Small intestine (tissue), 7 donors: ENCODE measurements around the gene SLC4A11. TPM values are rescaled to one million over a fixed set of nuclear protein-coding genes. Genes with fewer than 3 reads are reported as not detected.

Experiments
- DNase-seq, 2 donors: peaks; one replicate each; pipeline versions ENCODE4 v3.0.0 to v3.0.0-alpha.2; 2013
- FAIRE-seq: peaks from 2 replicates; lab custom pipeline; 2012; peaks lifted over from hg19 to GRCh38; lab: Jason Lieb, UNC
- H3K27ac ChIP-seq, 3 donors: one replicate each; pipeline ENCODE4 v1.5.1; 2013; ENCODE audit warnings: low read length in 2 of 3, mild to moderate bottlenecking in 2 of 3, control low read depth in 1 of 3, inconsistent platforms in 1 of 3, low read depth in 1 of 3, moderate library complexity in 1 of 3
- H3K27me3 ChIP-seq, 3 donors: one replicate each; pipeline ENCODE4 v1.6.1; 2013; ENCODE audit warnings: low read length in 3 of 3, inconsistent platforms in 1 of 3; ENCODE audit not compliant: control insufficient read depth in 3 of 3, insufficient read depth in 3 of 3
- H3K36me3 ChIP-seq, 3 donors: one replicate each; pipeline ENCODE4 v1.6.1; 2013; ENCODE audit warnings: low read length in 3 of 3, inconsistent platforms in 1 of 3, low read depth in 1 of 3, mild to moderate bottlenecking in 1 of 3, moderate library complexity in 1 of 3; ENCODE audit not compliant: control insufficient read depth in 3 of 3, insufficient read depth in 2 of 3
- H3K4me1 ChIP-seq, 3 donors: one replicate each; pipeline ENCODE4 v1.6.1; 2013; ENCODE audit warnings: low read length in 2 of 3, inconsistent platforms in 1 of 3, low read depth in 1 of 3, mild to moderate bottlenecking in 1 of 3, moderate library complexity in 1 of 3; ENCODE audit not compliant: control insufficient read depth in 3 of 3, insufficient read depth in 2 of 3
- H3K4me3 ChIP-seq, 3 donors: one replicate each; pipeline ENCODE4 v1.5.1; 2013; ENCODE audit warnings: low read length in 3 of 3, control low read depth in 1 of 3, inconsistent platforms in 1 of 3, low read depth in 1 of 3, mild to moderate bottlenecking in 1 of 3, moderate library complexity in 1 of 3
- H3K9me3 ChIP-seq, 2 donors: one replicate each; pipeline ENCODE4 v1.6.1; 2013; ENCODE audit warnings: low read depth in 1 of 2, low read length in 1 of 2; ENCODE audit not compliant: control insufficient read depth in 2 of 2, insufficient read depth in 1 of 2
- WGBS, 3 donors: extraction: QIAGEN DNeasy Blood & Tissue Kit; methylation state at CpG; one replicate each; pipeline ENCODE4 v1.1.7; 2013; 5-methylcytosine and 5-hydroxymethylcytosine counted together
- polyA plus RNA-seq, 4 donors: library from polyadenylated mRNA; stranded (reverse) in 3 of 4; unstranded in 1 of 4; fragments of 200-250 nt in 3 of 4; fragments of 120-200 nt in 1 of 4; gene quantifications; one replicate each; pipeline versions ENCODE4 v1.2.1 to v1.2.3, GENCODE V29; 2013
- donor health status: healthy with polysubstance abuse.
- donor health status: control.
- donor health status: control.
- donor health status: Bipolar disorder and iron deficiency.
- donor health status: healthy.

The SLC4A11 gene
- polyA plus RNA-seq, 4 donors = 0.24 to 0.57 (median 0.36) TPM

DNA sequence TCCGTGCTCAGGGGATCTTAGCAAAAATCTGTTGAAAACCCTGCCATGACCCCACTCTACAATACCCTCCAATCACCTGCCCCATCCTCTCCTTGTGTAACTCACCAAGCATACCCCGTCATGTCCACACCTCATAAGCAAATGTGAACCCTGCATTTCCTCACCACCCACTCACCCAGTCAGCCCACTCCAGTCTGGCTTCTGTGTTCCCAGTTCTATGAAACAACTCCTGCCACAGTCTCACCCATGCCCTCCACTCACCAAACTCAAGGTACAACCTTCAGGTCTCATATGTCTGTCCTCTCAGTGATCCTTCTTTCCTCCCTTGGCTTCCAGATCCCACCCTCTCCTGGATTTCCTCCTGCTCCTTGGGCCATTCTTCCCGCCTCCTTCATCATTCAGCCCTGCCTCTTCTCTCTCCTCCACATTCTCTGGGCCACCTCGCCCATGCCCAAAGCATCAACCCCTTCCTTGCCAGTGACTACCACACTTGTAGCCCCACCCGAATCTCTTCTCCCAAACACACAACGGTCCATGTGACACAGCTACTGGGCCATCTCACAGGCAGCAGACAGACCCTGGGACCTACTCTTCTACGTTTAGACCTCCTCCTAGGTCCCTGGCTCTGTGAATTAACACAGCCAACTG is 43.3 kb downstream of the SLC4A11 start:
- H3K27me3 ChIP-seq = no peaks in the 10 kb centered on the region

DNA sequence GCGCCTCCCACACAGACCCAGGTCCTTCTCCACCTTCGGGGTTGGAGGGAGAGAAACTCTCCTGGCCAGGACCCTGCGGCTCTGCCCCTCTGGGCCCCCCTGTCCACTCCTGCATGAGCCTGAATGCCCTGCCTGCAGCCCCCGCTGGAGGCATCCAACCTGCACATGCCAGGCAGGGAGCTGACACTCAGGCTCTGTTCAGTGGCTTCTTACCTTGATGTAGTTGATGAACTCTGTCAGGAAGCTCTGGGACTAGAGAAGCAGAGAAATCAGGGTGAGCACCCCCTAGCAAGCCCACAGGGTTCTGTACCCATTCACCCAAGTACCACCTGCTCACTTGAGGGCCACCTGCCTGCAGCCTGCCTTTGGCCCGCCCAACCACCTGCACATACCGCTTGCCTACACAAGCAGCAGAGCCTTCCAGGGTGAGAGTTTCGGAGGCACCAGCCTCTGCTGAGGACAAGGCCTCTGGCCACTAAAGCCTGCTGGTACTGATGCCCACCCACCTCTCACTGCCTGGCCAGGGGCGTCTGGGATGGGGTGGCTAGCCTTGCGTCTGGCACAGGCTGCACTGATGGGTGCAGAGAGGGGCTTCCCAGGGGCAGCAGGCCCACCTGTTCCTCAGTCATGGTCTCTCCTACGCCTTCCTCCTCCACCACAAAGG is 44.2 kb downstream of the SLC4A11 start:
- FAIRE-seq = no peak
- no peak overlapping the region for H3K4me3 ChIP-seq
- H3K27ac ChIP-seq = no peak overlapping the region
- DNase-seq = no peak
- H3K9me3 ChIP-seq = no peaks in the 10 kb centered on the region
- H3K4me1 ChIP-seq = no peaks in the 10 kb centered on the region
- WGBS, 3 donors = 90 to 94% (median 93%) methylated on average over 10 of the region's 10 CpGs
- peaks cover 13 to 85% (median 28%) of the 10 kb centered on the region in 3 donors for H3K36me3 ChIP-seq
- H3K27me3 ChIP-seq = no peaks in the 10 kb centered on the region

More for the DNA sequence above, 43.3 kb downstream of the SLC4A11 start:
- H3K4me3 ChIP-seq = no peak overlapping the region
- H3K4me1 ChIP-seq = no peaks in the 10 kb centered on the region
- FAIRE-seq = no peak
- no peak overlapping the region for H3K27ac ChIP-seq
- peaks cover 8 to 85% (median 33%) of the 10 kb centered on the region in 3 donors for H3K36me3 ChIP-seq
- 90 to 94% (median 93%) methylated on average over 7 of the region's 7 CpGs for WGBS, 3 donors
- DNase-seq = no peak
- no peaks in the 10 kb centered on the region for H3K9me3 ChIP-seq

DNA sequence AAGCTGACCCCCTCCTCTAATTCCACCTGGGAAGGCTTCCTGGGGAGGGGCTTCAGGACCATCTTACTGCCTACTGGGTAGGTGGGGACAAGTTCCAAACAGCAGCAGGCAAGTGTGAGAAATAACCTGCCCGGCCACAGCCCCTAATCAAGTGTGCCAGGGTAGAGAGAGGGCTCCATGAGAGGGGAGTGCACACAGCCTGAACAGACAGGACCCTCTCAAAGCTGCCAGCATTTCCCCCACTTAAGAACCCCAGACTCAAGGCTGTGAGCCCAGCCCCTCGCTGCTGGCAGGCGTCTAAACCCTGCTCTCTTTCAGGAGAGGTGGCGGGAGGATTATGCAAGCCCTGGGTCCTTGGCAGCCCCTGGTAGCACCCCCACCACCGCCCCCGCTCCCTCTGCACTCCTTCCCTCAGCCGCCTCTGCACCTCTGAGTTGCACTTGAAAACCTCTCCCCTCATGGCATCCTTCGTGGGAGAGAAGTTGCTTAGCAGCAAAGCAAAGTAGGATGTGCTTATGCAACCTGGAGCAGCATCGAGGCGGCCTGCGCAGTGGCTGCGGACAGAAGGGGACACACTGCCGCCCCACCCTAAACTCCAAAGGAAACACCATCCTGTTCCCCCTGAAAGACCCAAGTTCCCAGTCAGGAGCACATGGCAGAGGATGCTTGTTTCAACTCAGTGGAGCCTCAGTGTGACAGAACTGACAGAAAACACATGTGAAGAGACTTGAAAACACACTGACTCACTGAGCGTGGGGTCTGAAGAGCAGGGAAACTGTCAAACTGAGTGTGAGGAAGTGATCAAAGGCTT is 45.0 kb downstream of the SLC4A11 start:
- DNase-seq (no peak), FAIRE-seq (no peak)
- no peaks in the 10 kb centered on the region for H3K27me3 ChIP-seq
- no peaks in the 10 kb centered on the region for H3K9me3 ChIP-seq
- H3K27ac ChIP-seq = no peak overlapping the region
- no peaks in the 10 kb centered on the region for H3K4me1 ChIP-seq
- H3K4me3 ChIP-seq = no peak overlapping the region
- H3K36me3 ChIP-seq = peaks cover 13 to 84% (median 24%) of the 10 kb centered on the region in 3 donors
- WGBS, 3 donors = 94 to 95% (median 94%) methylated on average over 14 of the region's 14 CpGs

DNA sequence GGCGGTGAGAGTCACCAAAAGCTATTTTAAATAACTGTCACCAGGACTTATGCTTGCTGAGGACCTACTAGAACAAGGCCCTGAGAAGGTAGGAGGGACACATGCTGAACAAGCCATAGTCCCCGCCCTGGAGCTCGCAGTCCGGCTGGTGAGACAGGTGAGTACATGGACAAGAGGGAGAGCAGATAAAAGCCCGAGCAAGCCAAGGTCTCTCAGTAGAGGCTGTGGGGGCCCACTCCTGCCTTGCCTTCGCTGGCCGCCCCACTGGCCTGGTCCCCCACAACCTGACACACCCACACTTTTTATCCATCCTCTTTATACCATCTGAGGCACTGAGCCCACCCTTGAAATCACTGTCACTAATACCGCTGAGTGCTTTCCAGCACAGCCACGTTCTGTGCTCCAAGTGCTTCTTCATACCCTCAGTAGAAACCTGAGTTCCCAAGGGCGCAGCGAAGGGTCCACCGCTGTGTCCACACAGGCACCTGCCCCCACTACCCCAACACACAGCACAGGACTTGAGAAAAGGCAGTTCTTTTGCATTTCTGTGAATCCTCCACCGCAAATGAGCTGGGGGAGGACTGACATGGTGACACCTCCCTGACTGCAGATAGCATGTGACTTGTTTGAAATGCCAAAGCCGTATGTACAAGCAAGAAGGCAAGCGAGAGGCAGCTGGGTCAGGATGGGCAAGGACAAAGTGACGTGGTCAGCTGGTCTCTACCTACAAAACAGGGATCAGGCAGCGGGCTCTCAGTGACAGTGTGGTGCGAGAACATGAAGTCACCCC is 46.6 kb downstream of the SLC4A11 start:
- no peak for FAIRE-seq
- Histone ChIP-seq H3K4me1 (no peaks in the 10 kb centered on the region), H3K4me3 (no peak overlapping the region), H3K9me3 (no peaks in the 10 kb centered on the region), H3K36me3 (peaks cover 13 to 84% (median 24%) of the 10 kb centered on the region in 3 donors), H3K27me3 (no peaks in the 10 kb centered on the region), H3K27ac (no peak overlapping the region)
- WGBS, 3 donors = 91 to 95% (median 95%) methylated on average over 18 of the region's 18 CpGs
- no peak for DNase-seq

DNA sequence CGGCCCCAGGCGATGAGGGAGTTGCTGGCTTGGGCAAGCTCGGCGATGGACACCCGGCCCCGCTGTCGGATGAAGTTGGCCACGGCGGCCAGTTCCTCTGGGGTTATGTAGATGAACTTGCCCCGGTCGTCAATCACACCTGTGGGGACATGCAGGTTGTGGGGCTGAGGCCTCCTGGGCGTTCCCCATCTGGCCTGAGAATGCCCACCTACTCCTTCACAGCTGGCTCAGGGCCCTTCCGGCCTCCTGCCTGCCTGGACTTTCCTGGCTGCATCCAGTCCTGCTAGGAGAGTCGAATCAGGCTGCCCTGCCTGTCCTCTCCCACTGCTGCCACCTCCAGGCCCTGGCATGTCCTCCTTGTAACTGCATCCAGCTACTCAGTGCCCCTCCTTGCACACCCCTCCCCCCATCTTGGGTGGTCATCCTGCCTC is 48.3 kb downstream of the SLC4A11 start:
- Histone ChIP-seq H3K27ac (no peak overlapping the region), H3K9me3 (no peaks in the 10 kb centered on the region), H3K4me1 (no peaks in the 10 kb centered on the region), H3K36me3 (peaks cover 13 to 72% (median 24%) of the 10 kb centered on the region in 3 donors), H3K4me3 (no peak overlapping the region), H3K27me3 (no peaks in the 10 kb centered on the region)
- FAIRE-seq = no peak
- DNase-seq = no peak
- 95% methylated on average over 14 of the region's 14 CpGs for WGBS, 3 donors

DNA sequence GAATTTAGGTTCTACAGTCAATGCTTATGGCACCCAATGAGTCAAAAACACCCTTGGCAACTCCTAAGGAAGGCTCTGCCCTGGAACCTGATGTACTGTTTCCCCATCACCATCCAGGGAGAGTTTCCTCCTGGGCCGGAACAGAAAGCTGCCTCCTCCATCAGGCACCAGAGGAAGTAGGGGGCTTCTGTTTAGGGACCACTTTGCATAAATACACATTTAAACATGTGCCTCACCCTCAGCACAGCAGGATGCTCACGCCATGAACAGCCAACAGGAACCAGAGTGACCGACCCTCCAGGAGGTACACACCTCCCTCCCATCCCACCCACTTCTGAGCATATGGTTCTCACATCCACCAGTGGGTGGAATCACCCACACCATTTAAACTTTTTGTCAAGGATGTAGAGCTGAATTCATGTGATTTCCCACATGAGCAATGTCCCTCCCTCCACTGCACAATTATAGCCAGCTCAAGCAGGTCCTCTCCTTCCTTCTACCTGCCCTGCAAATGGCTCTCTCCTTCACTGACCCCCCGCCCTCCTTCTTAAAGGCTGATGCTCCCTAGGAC is 49.3 kb downstream of the SLC4A11 start:
- H3K27ac ChIP-seq = no peak overlapping the region
- no peaks in the 10 kb centered on the region for H3K4me1 ChIP-seq
- no peaks in the 10 kb centered on the region for H3K9me3 ChIP-seq
- no peaks in the 10 kb centered on the region for H3K27me3 ChIP-seq
- DNase-seq (no peak), FAIRE-seq (no peak)
- WGBS, 3 donors = 81 to 94% (median 85%) methylated on average over 4 of the region's 4 CpGs
- H3K36me3 ChIP-seq = peaks cover 8 to 61% (median 17%) of the 10 kb centered on the region in 3 donors
- H3K4me3 ChIP-seq = no peak overlapping the region

DNA sequence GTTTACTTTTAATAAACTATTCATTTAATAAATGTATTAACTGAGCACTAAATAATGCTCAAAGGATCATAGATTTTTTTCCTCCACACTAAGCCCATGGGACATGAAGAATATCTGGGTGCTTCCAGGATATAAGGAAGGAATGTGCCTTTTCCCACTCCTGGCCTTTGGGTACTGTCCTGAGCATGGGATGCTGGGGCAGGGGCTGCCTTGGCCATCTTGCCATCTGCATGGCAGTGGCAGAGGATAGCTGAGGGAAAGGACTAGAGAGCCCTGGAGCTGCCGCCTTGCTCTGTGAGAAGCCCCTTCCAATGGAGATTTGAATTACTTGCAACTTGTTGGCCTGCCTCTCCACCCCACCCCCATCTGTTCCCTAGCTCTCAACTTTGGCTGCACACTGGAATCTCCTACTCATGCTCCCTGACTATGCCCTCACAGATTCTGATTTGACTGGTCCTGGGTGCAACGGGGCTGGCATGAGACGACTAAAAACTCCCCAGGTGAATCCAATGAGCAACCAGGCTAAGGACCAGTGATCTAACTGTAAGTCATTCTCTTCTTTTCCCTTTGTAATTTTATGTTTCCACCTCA is 50.1 kb downstream of the SLC4A11 start:
- H3K27me3 ChIP-seq = no peaks in the 10 kb centered on the region
- FAIRE-seq (no peak), DNase-seq (no peak)

More for the DNA sequence above, 50.1 kb downstream of the SLC4A11 start:
- no peaks in the 10 kb centered on the region for H3K9me3 ChIP-seq
- no peaks in the 10 kb centered on the region for H3K4me1 ChIP-seq
- peaks cover 8 to 54% (median 13%) of the 10 kb centered on the region in 3 donors for H3K36me3 ChIP-seq
- no peak overlapping the region for H3K27ac ChIP-seq
- no peak overlapping the region for H3K4me3 ChIP-seq
- 88 to 97% (median 95%) methylated on average over 3 of the region's 3 CpGs for WGBS, 3 donors
